Endothelial cell of umbilical vein (primary cell): ENCODE measurements around the gene PPP1R9B. TPM values are rescaled to one million over a fixed set of nuclear protein-coding genes. Genes with fewer than 3 reads are reported as not detected.

Experiments
- BruUV-seq: library from RNA; stranded (reverse); fragments of 400-500 nt; replicated peaks from 2 replicates; lab custom pipeline; 2021; lab: Mats Ljungman, UMichigan
- CTCF ChIA-PET: fragments of 300-600, 350-600 bp; sonication (Branson Sonifier 250); formaldehyde crosslinking; loops from one replicate; lab custom pipeline; 2021; ENCODE audit warnings: antibody characterized with exemption, inconsistent platforms; lab: Charles Lee
- POLR2A ChIA-PET: fragments of 300-600, 350-600 bp; sonication (Branson Sonifier 250); formaldehyde crosslinking; loops from one replicate; lab custom pipeline; 2021; ENCODE audit warnings: antibody characterized with exemption, inconsistent platforms; lab: Charles Lee
- DNase-seq: peaks from one replicate; pipeline ENCODE4 v3.0.0-alpha.2; 2011; ENCODE audit warnings: low read depth, low spot score
- FAIRE-seq: peaks from 2 replicates; lab custom pipeline; 2011; peaks lifted over from hg19 to GRCh38; lab: Jason Lieb, UNC
- H2AFZ ChIP-seq: 2 replicates; pipeline ENCODE4 v1.6.0; 2012; ENCODE audit warnings: low read depth, low read length, control low read depth, inconsistent platforms
- H3K27ac ChIP-seq: 2 replicates; pipeline ENCODE4 v1.5.1; 2011; ENCODE audit warnings: low read depth, mild to moderate bottlenecking, control low read depth, low read length, moderate library complexity; ENCODE audit not compliant: insufficient read depth
- H3K27me3 ChIP-seq, 2 experiments: 2 replicates each; pipeline versions ENCODE4 v1.6.0 to v1.6.1; 2011; ENCODE audit warnings: low read length in 2 of 2, mixed read lengths in 1 of 2; ENCODE audit not compliant: control insufficient read depth in 2 of 2, insufficient read depth in 2 of 2
- H3K36me3 ChIP-seq, 2 experiments: 2 replicates in 1 of 2; 3 replicates in 1 of 2; pipeline ENCODE4 v1.5.1; 2011; ENCODE audit warnings: low read length in 2 of 2, mild to moderate bottlenecking in 1 of 2, moderate library complexity in 1 of 2; ENCODE audit not compliant: control insufficient read depth in 2 of 2, insufficient read depth in 2 of 2; ENCODE audit errors: extremely low read depth in 1 of 2
- H3K4me1 ChIP-seq: 3 replicates; pipeline ENCODE4 v1.5.1; 2011; ENCODE audit warnings: mild to moderate bottlenecking, low read length; ENCODE audit not compliant: control insufficient read depth, insufficient read depth; ENCODE audit errors: extremely low read depth
- H3K4me2 ChIP-seq: 2 replicates; pipeline ENCODE4 v1.6.1; 2011; ENCODE audit warnings: low read length, control low read depth, mixed read lengths; ENCODE audit not compliant: insufficient read depth
- H3K4me3 ChIP-seq, 3 experiments: fragments of 200-600 bp in 1 of 3; sonication (generic), shearing (Covaris generic) in 1 of 3; replicated peaks in 1 of 3; 2 replicates each; pipeline ENCODE4 v1.5.1; 2011 to 2016; ENCODE audit warnings: control low read depth in 3 of 3, low read length in 3 of 3, mild to moderate bottlenecking in 2 of 3, inconsistent platforms in 1 of 3, low read depth in 1 of 3, moderate library complexity in 1 of 3; ENCODE audit not compliant: insufficient read depth in 1 of 3
- H3K79me2 ChIP-seq: 2 replicates; pipeline ENCODE4 v1.6.0; 2012; ENCODE audit warnings: low read length, inconsistent platforms; ENCODE audit not compliant: control insufficient read depth, insufficient read depth
- H3K9ac ChIP-seq: replicated peaks from 2 replicates; pipeline ENCODE3; 2011; ENCODE audit warnings: low read length, control low read depth; ENCODE audit not compliant: insufficient read depth; ENCODE audit errors: extremely low read depth
- H3K9me1 ChIP-seq: replicated peaks from 3 replicates; pipeline ENCODE4 v1.6.0; 2011; ENCODE audit warnings: mild to moderate bottlenecking, low read length; ENCODE audit not compliant: control insufficient read depth, insufficient read depth; ENCODE audit errors: extremely low read depth
- H3K9me3 ChIP-seq: replicated peaks from 2 replicates; pipeline ENCODE4 v1.5.1; 2012; ENCODE audit warnings: low read length, inconsistent platforms; ENCODE audit not compliant: control insufficient read depth, insufficient read depth
- H4K20me1 ChIP-seq: replicated peaks from 2 replicates; pipeline ENCODE3; 2011; ENCODE audit warnings: mild to moderate bottlenecking, low read length; ENCODE audit not compliant: control insufficient read depth, insufficient read depth; ENCODE audit errors: extremely low read depth
- EZH2 ChIP-seq: IDR thresholded peaks from 2 replicates; pipeline ENCODE4 v1.6.1; 2012; ENCODE audit warnings: borderline replicate concordance, low read depth, mild to moderate bottlenecking, moderate library complexity, low read length, inconsistent platforms; ENCODE audit not compliant: severe bottlenecking
- FOS ChIP-seq: IDR thresholded peaks from 2 replicates; pipeline ENCODE4 v1.6.1; 2011; ENCODE audit warnings: mild to moderate bottlenecking, low read length, moderate library complexity, borderline replicate concordance; ENCODE audit not compliant: insufficient read depth
- GATA2 ChIP-seq: IDR thresholded peaks from 2 replicates; pipeline ENCODE4 v1.7.0; 2011; ENCODE audit warnings: low read depth, mild to moderate bottlenecking, moderate library complexity, mixed read lengths, low read length; ENCODE audit not compliant: insufficient read length, insufficient read depth
- JUN ChIP-seq: IDR thresholded peaks from 2 replicates; pipeline ENCODE4 v1.6.1; 2011; ENCODE audit warnings: borderline replicate concordance, low read depth; ENCODE audit not compliant: insufficient read length, insufficient read depth
- MYC ChIP-seq: IDR thresholded peaks from one replicate; pipeline ENCODE4 v1.6.1; 2011; ENCODE audit warnings: mild to moderate bottlenecking, low read depth, low read length
- POLR2A ChIP-seq: IDR thresholded peaks from 2 replicates; pipeline ENCODE4 v1.6.1; 2012; ENCODE audit warnings: low read depth, mild to moderate bottlenecking, control low read depth, low read length
- POLR2AphosphoS5 ChIP-seq: IDR thresholded peaks from 2 replicates; pipeline ENCODE4 v1.6.1; 2012; ENCODE audit warnings: low read depth, mild to moderate bottlenecking, control low read depth, low read length, moderate library complexity; ENCODE audit not compliant: insufficient read depth
- dilution Hi-C: fragments of 300-500 bp; cut with MboI; formaldehyde crosslinking; loops from one replicate; pipeline ENCODE4 v1.15.0; 2019; ENCODE audit warnings: low sequenced_read_pairs; ENCODE audit not compliant: extremely low pct_ligation_motif_present
- intact Hi-C: fragments of 100-400 bp; cut with micrococcal nuclease; formaldehyde crosslinking; loops from one replicate; pipeline ENCODE4 v1.10.0; 2022
- polyA plus RNA-seq, 4 experiments: library from polyadenylated mRNA; depleted of rRNA in 3 of 4; stranded (reverse) in 3 of 4; unstranded in 1 of 4; fragments of >200 nt; gene quantifications; 2 replicates each; pipeline versions ENCODE4 v1.2.1 to v1.2.3, GENCODE V29; 2011 to 2012; ENCODE audit warnings: missing spikeins in 1 of 4
- total RNA-seq: library from RNA; stranded (reverse); gene quantifications from 2 replicates; pipeline ENCODE4 v1.2.3, GENCODE V29; 2021
- TF ChIP-seq, protein P1 (sequence below), 2 donors: IDR thresholded peaks; 1 replicate in 1 of 2; 2 replicates in 1 of 2; pipeline ENCODE4 v1.5.1; 2011; ENCODE audit warnings: low read length in 2 of 2, mild to moderate bottlenecking in 2 of 2, moderate library complexity in 2 of 2, control low read depth in 1 of 2, inconsistent platforms in 1 of 2, low read depth in 1 of 2; ENCODE audit not compliant: insufficient read depth in 1 of 2; ENCODE audit errors: extremely low read depth in 1 of 2
- TF ChIP-seq, protein P2 (sequence below): IDR thresholded peaks from 2 replicates; pipeline ENCODE4 v1.6.1; 2011; ENCODE audit not compliant: insufficient read depth, insufficient read length

Gene PPP1R9B
- total and polyA plus RNA-seq, 2 donors (not counting 3 experiments of a cell fraction or from before 2014, with no cell fraction given) = 20.1 to 60.2 TPM

DNA sequence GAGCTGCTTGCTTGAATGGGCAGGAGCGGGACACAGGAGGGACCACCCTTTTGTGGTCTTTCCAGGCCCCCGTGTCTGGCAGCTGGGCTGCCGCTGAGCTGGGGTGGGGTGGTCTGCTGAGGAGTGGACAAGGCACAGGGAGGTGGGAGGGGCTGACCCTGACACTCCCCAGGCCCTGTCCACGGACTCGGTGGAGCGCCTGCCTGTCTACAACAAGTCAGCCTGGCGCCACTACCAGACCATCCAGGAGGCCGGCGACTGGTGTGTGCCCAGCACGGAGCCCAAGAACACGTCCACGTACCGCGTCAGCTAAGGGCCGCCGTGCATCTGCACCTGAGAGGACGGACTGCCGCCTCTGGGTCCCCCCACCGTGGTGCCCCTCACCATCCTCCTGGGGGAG is 40.7 kb downstream of the PPP1R9B start:
- Histone ChIP-seq H3K4me2 (no peak overlapping the region), H3K4me1 (no peaks in the 10 kb centered on the region), H3K4me3 (no peak overlapping the region), H3K27ac (no peak overlapping the region), H3K9me1 (no peaks in the 10 kb centered on the region), H4K20me1 (no peaks in the 10 kb centered on the region), H3K9ac (no peak overlapping the region), H3K9me3 (no peaks in the 10 kb centered on the region), H2AFZ (no peak overlapping the region), H3K36me3 (peaks cover 0 to 4% of the 10 kb centered on the region in 2 experiments), H3K27me3 (no peaks in the 10 kb centered on the region), H3K79me2 (no peaks in the 10 kb centered on the region)
- intact Hi-C loops (loop anchor here (10.0 kb wide), 1 partner anchor 155 kb away; no protein-coding TSS in a partner anchor), dilution Hi-C loops (no loop called here)
- CTCF ChIA-PET = interaction anchor here (1.0 to 4.1 kb wide), 3 partner anchors 8 to 89 kb away, joined by 3 to 29 read pairs (median 13); no protein-coding TSS in a partner anchor
- POLR2A ChIA-PET = no interaction called here
- TF ChIP-seq EZH2 (no peak), POLR2AphosphoS5 (no peak), GATA2 (no peak), FOS (no peak), POLR2A (no peak), JUN (no peak), MYC (no peak)
- TF ChIP-seq, protein P1, sequence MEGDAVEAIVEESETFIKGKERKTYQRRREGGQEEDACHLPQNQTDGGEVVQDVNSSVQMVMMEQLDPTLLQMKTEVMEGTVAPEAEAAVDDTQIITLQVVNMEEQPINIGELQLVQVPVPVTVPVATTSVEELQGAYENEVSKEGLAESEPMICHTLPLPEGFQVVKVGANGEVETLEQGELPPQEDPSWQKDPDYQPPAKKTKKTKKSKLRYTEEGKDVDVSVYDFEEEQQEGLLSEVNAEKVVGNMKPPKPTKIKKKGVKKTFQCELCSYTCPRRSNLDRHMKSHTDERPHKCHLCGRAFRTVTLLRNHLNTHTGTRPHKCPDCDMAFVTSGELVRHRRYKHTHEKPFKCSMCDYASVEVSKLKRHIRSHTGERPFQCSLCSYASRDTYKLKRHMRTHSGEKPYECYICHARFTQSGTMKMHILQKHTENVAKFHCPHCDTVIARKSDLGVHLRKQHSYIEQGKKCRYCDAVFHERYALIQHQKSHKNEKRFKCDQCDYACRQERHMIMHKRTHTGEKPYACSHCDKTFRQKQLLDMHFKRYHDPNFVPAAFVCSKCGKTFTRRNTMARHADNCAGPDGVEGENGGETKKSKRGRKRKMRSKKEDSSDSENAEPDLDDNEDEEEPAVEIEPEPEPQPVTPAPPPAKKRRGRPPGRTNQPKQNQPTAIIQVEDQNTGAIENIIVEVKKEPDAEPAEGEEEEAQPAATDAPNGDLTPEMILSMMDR (IDR thresholded peaks at IDR 0.05; ENCODE audit: extremely low read depth in 1 of 2, insufficient read depth in 1 of 2, low read depth in 1 of 2, low read length in 2 of 2) = no peak
- TF ChIP-seq, protein P2, sequence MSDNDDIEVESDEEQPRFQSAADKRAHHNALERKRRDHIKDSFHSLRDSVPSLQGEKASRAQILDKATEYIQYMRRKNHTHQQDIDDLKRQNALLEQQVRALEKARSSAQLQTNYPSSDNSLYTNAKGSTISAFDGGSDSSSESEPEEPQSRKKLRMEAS = no peak
- FAIRE-seq (no peak), DNase-seq (no peak)
- BruUV-seq = no TSS peak
